GM18909 (cell line): ENCODE data around the gene PTOV1.
A peak's percentile ranks its signal among the peaks of the same experiment; 100 is the strongest.

ENCODE experiments used
- ATAC-seq: cut with Tn5 transposase; IDR thresholded peaks from one replicate; pipeline ENCODE4 v1.9.1; 2021; ENCODE audit warnings: mild to moderate bottlenecking; ENCODE audit not compliant: unreplicated experiment, poor library complexity

The PTOV1 gene

DNA sequence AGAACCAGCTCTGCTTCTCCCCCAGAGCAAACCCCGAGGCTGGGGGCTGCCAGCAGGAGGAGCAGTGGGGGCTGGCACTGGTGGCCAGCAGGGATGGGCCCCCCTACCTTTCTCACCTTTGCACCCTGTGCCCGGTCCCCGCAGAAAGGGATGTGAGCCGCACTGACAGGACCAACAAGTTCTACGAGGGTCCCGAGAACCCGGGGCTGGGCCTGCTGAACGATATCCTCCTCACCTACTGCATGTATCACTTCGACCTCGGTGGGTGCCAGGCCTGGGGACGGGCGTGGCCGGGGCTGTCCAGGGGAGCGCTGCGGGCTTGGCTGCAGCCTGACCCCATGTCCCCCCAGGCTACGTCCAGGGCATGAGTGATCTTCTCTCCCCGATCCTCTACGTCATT is 33.1 kb downstream of the PTOV1 start:
- no peak for ATAC-seq

DNA sequence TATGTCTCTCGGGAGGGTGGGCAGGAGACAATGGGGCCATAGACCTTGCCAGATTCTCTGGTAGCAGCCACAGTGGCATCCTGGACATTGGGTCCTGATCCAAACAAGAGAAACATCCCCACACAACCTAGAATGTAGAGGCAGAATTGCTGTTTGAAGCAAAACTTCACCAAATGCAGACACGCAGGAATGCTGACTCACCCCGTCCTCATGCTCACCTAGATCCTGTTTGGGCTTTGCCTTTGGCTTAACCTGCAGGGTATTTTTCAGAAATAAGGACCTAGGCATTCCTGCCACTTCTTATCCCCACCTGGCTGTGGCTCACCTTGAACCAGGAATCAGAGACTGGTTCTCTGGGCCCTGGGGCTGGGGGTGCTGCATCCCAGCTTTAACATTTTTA is 33.8 kb downstream of the PTOV1 start:
- no peak for ATAC-seq

DNA sequence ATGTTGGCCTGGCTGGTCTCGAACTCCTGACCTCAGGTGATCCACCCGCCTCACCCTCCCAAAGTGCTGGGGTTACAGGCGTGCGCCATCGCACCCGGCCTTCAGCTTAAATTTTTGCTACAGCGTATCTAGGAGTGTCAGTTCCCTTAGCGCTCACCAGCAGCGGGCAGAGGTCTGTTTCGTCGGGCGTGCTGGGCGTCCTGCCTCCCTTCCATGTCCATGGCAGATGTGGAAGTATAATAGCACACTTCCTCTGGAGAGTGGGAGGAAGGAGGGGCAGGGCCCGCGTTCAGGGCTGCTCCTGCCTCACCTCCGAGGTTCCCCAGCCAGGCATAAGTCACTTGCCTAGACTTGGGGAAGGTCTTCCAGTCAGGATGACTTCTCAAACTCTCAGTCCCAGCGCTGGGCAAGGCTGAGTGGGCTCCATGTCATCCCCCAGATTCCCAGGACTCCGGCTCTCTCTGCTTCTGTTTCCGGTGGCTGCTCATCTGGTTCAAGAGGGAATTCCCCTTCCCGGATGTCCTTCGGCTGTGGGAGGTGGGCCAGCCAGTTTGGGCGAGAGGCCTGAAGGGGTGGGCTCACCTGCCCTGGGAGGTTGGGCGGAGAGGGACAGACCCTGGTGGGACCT is 36.2 kb downstream of the PTOV1 start:
- ATAC-seq: no peak

- no peak for ATAC-seq
Observed at GRCh38 chr19:49887665-49888509, 36.9 kb downstream of the PTOV1 start.

DNA sequence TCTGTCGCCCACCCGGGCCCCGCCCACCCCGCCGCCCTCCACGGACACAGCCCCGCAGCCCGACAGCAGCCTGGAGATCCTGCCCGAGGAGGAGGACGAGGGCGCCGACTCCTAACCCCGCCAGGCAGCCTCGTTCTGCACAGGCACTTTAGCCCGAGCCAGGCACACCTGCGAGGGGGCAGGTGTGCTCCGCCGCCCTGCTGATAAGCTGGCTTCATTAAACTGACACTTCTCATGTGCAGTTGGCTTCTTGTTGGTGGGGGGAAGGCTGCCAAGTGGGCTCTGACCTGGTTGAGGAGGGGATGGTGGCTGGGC is 37.5 kb downstream of the PTOV1 start:
- no peak for ATAC-seq

- ATAC-seq: no peak
Observed at GRCh38 chr19:49889038-49889686, 38.2 kb downstream of the PTOV1 start.

DNA sequence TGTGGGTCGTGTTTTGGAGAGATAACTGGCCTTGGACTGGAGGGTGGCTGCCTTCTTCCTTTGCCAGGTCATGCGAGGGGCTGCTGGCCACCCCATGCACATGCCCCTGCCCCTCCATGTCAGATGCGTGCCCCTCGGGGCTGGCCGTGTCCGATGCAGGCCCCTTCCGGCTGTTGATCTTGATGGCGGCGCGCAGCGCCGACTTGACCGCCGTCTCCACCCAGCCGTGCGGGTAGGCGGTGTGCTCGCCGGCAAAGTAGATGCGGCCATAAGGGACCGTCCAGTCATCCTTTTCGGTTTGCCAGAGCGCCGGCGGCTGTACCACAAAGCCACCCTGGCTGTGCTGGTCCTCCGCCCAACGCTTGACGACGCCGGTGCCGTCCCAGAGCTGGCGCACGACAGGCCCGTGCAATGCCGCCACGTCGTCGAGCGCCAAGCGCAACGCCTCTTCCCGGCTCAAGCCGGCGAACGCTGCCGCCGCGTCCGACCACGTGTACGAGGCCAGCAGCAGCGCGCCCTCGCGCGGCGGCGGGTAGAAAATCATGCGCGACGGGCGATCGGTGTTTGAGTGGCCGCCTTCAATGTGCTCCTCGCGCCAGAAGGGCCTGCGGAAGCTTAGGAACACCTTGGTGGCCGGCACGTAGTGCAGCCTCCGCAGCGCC is 38.9 kb downstream of the PTOV1 start:
- no peak for ATAC-seq

DNA sequence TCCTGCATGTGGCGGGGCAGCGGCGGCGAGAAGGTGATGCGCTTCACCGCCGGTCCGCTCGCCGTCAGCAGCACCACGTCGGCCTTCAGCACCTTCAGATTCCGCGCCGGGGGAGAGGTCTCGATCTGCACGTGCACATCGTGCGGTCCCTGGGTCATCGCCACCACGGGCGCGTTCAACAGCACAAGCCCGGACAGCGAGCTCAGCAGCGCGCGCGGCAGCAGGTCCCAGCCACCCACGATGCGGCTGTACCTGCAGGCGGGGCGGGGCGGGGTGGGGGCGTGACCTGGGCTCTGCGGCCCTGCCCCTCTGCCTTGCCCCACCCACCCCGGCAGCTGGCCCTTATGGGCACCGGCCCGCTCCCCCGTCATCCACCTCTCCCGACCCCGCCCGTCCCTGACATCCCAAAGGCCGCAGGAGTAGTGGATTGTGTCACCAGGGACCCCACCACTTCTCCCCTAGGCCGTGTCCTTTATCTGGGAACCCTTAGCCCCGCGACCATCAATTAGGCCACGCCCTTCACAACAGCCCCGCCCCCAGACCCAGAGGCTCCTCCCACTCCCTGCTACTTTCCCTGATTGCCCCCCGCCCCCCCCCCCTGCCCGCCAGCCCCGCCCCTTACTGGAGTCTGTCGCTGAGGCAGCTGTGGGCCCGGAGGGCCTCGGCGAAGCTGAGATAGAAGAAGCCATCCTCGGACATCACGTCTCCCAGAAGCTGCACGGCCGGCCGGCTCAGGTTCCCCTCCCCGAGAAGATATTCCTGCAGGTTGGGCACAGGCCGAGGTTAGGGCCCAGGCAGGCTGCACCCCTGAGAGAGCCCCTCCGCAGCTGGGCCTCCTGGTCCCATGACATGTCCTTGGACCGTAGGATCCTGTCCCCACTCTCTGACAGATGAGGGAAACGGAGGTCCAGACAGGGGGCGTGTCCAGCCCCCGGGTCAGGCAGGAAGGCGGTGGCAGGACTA is 39.7 kb downstream of the PTOV1 start:
- ATAC-seq: no peak

DNA sequence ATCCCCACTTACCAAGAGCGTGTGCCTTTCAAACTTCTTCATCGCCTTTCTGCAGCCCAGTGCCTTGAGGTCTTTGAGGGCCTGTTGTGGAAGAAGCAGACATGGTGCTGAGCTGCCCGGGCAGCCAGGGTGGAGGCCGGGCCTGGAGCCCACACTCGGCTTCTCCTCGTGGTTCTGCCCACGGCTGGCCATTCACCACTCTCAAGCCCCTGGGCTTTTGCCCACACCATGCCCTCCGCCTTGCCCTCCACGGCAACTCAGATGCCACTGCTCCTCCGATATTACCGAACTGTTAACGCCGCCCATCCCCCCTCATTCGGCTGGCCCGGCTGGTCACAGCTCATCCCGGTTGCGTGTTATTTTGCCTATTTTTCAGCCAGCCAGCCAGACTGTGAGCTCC is 40.4 kb downstream of the PTOV1 start:
- no peak for ATAC-seq

DNA sequence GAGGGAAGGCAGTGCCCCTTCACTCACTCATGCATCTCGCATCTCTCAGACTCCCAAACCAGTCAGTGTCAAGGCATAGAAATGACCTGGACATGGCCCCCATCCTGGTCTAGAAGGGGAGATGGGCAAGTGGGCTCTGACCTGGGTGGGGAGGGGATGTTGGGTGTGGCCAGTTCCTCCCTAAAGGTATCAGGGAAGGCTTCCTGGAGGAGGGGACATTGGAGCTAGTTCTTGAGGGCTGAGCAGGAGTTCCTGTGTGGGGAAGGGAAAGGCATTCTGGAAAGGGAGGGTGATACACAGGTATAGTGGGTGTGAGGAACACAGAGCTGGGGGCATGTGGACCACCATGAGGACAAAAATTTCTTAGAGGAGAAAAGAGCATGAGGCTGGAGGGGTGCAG is 41.8 kb downstream of the PTOV1 start:
- no peak for ATAC-seq

GRCh38 chr19:49894011-49894664 is 43.2 kb downstream of the PTOV1 start:
- ATAC-seq: no peak

- no peak for ATAC-seq
Observed at GRCh38 chr19:49894879-49895565, 44.1 kb downstream of the PTOV1 start.

DNA sequence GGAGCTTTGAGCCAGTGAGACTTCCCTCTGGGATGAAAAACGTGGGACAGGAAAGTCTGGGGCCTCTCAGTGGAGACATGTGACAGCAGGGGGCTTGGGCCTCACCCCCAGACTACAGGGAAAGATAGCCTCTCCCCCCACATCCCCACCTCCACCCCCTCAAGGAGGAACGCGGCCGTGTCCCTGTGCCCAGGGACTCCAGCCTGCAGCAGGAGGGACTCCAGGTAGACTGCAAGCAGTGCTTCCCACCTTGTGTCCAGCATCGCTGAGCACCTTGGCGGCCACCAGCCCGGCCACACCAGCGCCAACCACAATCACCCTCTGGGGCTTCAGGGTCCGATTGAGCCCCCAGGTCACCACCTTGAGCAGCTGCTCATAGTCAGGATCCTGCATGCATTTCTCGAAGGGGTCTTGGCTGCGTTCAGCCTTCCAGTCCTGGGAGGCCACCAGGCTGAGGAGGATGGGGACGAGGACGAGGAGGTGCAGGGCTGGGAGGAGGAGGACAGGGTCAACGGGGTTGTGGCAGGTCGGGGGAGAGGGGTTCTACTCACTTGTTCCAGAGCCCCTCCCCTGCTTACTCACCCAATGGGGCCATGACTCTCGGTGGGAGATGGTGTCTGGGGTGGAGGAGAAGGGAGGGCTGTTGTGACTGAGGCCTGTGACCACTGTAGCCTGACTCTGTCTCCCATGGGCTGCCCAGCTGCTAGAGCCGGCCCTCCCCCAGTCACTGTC is 44.8 kb downstream of the PTOV1 start:
- ATAC-seq: no peak

DNA sequence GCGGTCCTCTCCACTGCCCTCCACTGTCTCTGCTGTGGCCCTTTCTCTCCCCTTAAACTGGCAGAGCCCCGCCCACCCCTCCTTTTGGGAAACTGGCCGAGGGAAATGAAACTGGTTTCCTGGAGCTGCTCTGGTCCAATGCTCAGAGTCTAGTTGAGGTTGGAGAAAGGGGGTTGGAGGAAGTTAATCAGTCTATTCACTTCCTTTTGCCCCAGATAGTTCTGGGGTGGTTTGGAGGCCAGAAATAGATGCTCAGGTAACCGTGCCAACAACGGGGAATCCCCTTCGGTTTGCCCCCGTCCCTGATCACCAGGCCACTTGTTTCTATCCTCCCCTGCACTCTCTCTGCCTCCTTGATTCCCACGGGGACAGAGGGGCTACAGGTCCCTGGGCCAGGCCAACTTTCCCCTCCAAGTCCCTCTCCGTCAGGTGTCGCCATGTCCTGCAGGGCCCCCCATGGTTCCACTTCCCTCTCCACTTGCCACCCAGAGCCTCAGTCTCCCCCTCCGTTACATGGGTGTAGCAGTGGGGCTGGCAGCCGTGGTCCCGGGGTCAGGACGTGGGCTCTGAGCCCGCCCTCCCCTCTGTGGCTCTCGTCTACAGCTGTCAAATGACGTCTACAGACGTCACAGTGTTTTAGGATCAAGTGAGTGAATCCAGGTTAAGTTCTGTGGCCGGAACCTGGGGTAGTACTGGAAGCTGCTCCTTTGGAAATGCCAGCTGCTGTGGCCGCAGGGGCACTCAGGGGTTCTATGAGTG is 46.1 kb downstream of the PTOV1 start, which contains the start of gene IL4I1:
TSS of gene IL4I1 (minus strand) at position 25 of the 759 bp plus-strand sequence. CDS start 727 bp downstream, outside the sequence.
- peak; percentile 64 for ATAC-seq

DNA sequence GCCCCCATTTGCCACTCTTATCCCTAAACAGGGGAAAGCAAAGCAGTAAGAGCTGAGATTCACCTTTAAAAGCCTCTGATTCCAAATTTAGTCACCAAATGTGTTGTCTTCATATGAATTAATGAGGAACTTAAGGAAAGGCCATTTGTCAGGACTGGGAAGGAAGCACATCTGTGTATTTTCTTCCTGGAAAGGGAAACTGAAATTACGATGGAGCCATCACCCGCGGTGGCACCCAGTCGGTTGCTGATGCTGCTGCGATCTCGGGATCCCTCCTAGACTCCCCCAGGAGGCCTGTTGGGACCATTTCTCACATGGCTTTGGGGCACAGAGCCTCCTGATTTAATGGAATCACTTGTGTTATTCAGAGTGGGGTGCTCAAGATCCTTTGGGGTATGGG is 53.2 kb downstream of the PTOV1 start:
- no peak for ATAC-seq

DNA sequence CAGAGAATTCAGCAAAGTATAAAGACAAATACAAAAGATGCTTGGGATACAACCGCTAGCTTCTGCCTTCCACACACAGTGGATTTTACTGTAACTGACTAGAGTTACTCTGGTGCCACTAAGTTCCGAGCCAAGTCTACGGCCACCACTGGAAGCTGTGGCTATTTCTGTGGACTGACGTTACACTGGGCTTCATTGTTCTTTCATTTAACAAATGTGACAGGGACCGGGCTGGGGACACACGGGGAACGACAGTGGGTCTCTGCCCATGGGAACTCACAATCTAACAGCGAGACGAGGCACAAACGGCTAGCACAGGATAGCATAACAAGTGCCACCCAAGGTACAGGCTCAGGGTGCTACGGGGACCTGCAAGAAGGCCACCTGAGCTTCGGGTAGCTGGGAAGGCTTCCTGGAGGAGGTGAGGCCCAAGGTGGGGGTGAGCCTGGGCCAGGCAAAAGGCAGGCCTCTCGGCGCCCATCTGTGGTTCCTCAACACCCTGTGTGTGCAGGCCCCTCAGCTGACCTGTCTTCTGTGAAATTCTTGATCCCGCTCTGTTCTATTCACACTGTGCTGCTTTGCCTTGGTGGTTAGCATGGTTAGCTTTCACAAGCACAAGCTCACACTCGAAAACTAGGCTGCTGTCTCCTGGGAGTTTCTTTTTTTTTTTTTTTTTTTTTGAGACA is 56.1 kb downstream of the PTOV1 start:
- ATAC-seq: no peak
